ENCODE data around the gene ERBB2. TPM values are rescaled to one million over a fixed set of nuclear protein-coding genes. Genes with fewer than 3 reads are reported as not detected.

ERBB2 gene
- total and polyA plus RNA-seq, 4 donors = 32.2 to 130 (median 79.5) TPM

- Histone ChIP-seq H3K9ac (ENCODE audit: insufficient read depth in 1 of 2, low read length in 2 of 2) (no peak overlapping the region), H3K4me3 (no peak overlapping the region), H3K9me3 (ENCODE audit: control insufficient read depth in 4 of 4, insufficient read depth in 3 of 4, low read length in 3 of 4) (no peaks in the 10 kb centered on the region), H3K27me3 (ENCODE audit: control insufficient read depth in 3 of 3, insufficient read depth in 3 of 3, low read length in 2 of 3) (peaks cover 0 to 10% (median 4%) of the 10 kb centered on the region in 3 donors), H3K27ac (ENCODE audit: low read depth in 1 of 2, low read length in 1 of 2) (peak overlapping the region; percentile 0 to 91), H3K36me3 (ENCODE audit: control insufficient read depth in 4 of 4, insufficient read depth in 4 of 4, low read length in 4 of 4) (peaks cover 0 to 35% (median 5%) of the 10 kb centered on the region in 4 donors), H3K4me1 (ENCODE audit: control insufficient read depth in 5 of 5, insufficient read depth in 5 of 5, low read length in 5 of 5) (peaks cover 0 to 54% (median 8%) of the 10 kb centered on the region in 5 donors)
- ATAC-seq (ENCODE audit: insufficient read depth, low FRiP score) (no peak), DNase-seq (no peak)
- WGBS, 2 donors = 57 to 73% methylated on average over 17 of the region's 17 CpGs
- TF ChIP-seq CTCF (IDR thresholded peaks at IDR 0.05; ENCODE audit: control extremely low read depth, extremely low read depth) = no peak
These were observed 35.9 kb upstream of the ERBB2 start for GRCh38 chr17:39663688-39664580.

GRCh38 chr17:39664581-39665561 lies 35.0 kb upstream of the ERBB2 start, which contains the start of gene TCAP:
Gene TCAP (plus strand): TSS chr17:39665349. CDS start chr17:39665360, 11 bp downstream.
- Histone ChIP-seq H3K4me3 (no peak within 1 kb of the TSS), H3K4me1 (ENCODE audit: control insufficient read depth in 5 of 5, insufficient read depth in 5 of 5, low read length in 5 of 5) (peaks cover 0 to 54% (median 5%) of the 10 kb centered on the region in 5 donors), H3K36me3 (ENCODE audit: control insufficient read depth in 4 of 4, insufficient read depth in 4 of 4, low read length in 4 of 4) (peaks cover 0 to 29% (median 5%) of the 10 kb centered on the region in 4 donors), H3K27me3 (ENCODE audit: control insufficient read depth in 3 of 3, insufficient read depth in 3 of 3, low read length in 2 of 3) (peaks cover 0 to 10% (median 4%) of the 10 kb centered on the region in 3 donors), H3K27ac (ENCODE audit: low read depth in 1 of 2, low read length in 1 of 2) (peak within 1 kb of the TSS; percentile 15 to 91), H3K9me3 (ENCODE audit: control insufficient read depth in 4 of 4, insufficient read depth in 3 of 4, low read length in 3 of 4) (no peaks in the 10 kb centered on the region), H3K9ac (ENCODE audit: insufficient read depth in 1 of 2, low read length in 2 of 2) (no peak within 1 kb of the TSS)
- no peak for ATAC-seq (ENCODE audit: insufficient read depth, low FRiP score)
- peak in 1 of 3 donors; percentile 34 for DNase-seq
- WGBS, 2 donors = 65% methylated on average over 15 of the region's 15 CpGs
- no peak for TF ChIP-seq CTCF (IDR thresholded peaks at IDR 0.05; ENCODE audit: control extremely low read depth, extremely low read depth)

- Histone ChIP-seq H3K9ac (ENCODE audit: insufficient read depth in 1 of 2, low read length in 2 of 2) (no peak overlapping the region), H3K4me3 (no peak overlapping the region), H3K9me3 (ENCODE audit: control insufficient read depth in 4 of 4, insufficient read depth in 3 of 4, low read length in 3 of 4) (no peaks in the 10 kb centered on the region), H3K27ac (ENCODE audit: low read depth in 1 of 2, low read length in 1 of 2) (peak overlapping the region; percentile 15 to 91), H3K4me1 (ENCODE audit: control insufficient read depth in 5 of 5, insufficient read depth in 5 of 5, low read length in 5 of 5) (peaks cover 0 to 46% (median 0%) of the 10 kb centered on the region in 5 donors), H3K36me3 (ENCODE audit: control insufficient read depth in 4 of 4, insufficient read depth in 4 of 4, low read length in 4 of 4) (peaks cover 0 to 20% (median under 1%) of the 10 kb centered on the region in 4 donors), H3K27me3 (ENCODE audit: control insufficient read depth in 3 of 3, insufficient read depth in 3 of 3, low read length in 2 of 3) (peaks cover 0 to 10% (median 4%) of the 10 kb centered on the region in 3 donors)
- 70 to 76% methylated on average over 17 of the region's 17 CpGs for WGBS, 2 donors
- ATAC-seq (ENCODE audit: insufficient read depth, low FRiP score) (no peak), DNase-seq (peak in 1 of 3 donors; percentile 50)
- TF ChIP-seq CTCF (IDR thresholded peaks at IDR 0.05; ENCODE audit: control extremely low read depth, extremely low read depth) = no peak
These were observed 34.1 kb upstream of the ERBB2 start for GRCh38 chr17:39665642-39666224.

All from lung (tissue), 12 donors.